Neural crest cell (in vitro differentiated cells): Measurements from ENCODE around the gene CREG2. TPM values are rescaled to one million over a fixed set of nuclear protein-coding genes. Genes with fewer than 3 reads are reported as not detected.

Experiments used
- DNase-seq: peaks from one replicate; pipeline ENCODE4 v3.0.0; 2021; ENCODE audit warnings: low read depth, mixed read lengths, low spot score
- H3K27ac Mint-ChIP-seq: one replicate; pipeline ENCODE4 v1.8.0; 2021; ENCODE audit warnings: mild to moderate bottlenecking, mixed read lengths; ENCODE audit not compliant: unreplicated experiment
- H3K27me3 Mint-ChIP-seq: 2 replicates; pipeline ENCODE4 v1.8.0; 2021; ENCODE audit warnings: low read depth, mild to moderate bottlenecking, mixed read lengths
- H3K36me3 Mint-ChIP-seq: 2 replicates; pipeline ENCODE4 v1.8.0; 2021; ENCODE audit warnings: low read depth, mild to moderate bottlenecking, mixed read lengths
- H3K4me1 Mint-ChIP-seq: 2 replicates; pipeline ENCODE4 v1.8.0; 2021; ENCODE audit warnings: mixed read lengths
- H3K4me3 Mint-ChIP-seq: one replicate; pipeline ENCODE4 v1.8.0; 2021; ENCODE audit warnings: mild to moderate bottlenecking, mixed read lengths
- H3K9me3 Mint-ChIP-seq: 2 replicates; pipeline ENCODE4 v1.8.0; 2021; ENCODE audit warnings: mixed read lengths
- total RNA-seq: library from RNA; stranded (reverse); gene quantifications from 2 replicates; pipeline ENCODE4 v1.2.1, GENCODE V29; 2021
- TF ChIP-seq, protein P1 (sequence below): fragments of 200-600 bp; sonication (generic); conservative IDR thresholded peaks from 2 replicates; pipeline ENCODE4 v1.5.0; 2021; ENCODE audit warnings: antibody characterized with exemption, mild to moderate bottlenecking

The CREG2 gene
- total RNA-seq, 1 donor from 2014 or later: 0.63 TPM

DNA sequence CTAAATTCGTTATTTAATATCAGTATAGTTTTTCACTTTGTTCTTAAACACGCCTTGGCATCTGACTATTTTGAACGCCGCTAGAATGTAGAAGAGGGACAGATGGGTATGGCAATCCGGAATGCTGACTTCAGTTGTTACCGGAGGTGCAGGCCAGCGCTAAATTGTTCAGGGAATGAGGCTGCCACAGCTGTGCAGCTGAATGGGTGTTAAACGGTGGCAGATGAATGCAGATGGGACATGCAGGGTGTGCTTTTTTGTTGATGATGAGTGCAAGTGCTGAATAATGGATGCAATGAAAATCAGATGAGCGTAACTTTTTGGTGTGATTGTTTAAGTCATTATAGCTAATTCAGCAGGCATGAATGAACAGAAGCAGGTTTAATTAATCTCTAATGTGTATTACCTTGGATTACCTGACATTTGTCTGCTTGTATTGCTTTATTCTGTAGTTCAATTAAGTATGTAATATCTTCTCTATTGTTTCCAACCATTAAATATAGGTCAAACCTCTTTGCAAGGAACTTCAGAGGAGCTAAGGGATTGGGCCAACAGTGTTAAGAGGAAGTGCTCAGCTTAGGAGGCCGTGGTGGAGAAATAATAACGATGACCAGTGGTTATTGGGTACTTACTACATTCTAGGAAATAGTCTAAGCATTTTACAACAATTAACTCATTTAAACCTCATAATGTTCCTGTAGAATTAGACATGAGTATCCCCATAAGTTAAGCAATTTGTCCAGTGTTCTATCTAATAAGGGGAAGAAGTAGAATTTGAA, 11.9 kb upstream of the CREG2 start:
- peaks cover 47% of the 10 kb centered on the region for H3K27me3 Mint-ChIP-seq
- H3K36me3 Mint-ChIP-seq: no peaks in the 10 kb centered on the region
- TF ChIP-seq, protein P1, sequence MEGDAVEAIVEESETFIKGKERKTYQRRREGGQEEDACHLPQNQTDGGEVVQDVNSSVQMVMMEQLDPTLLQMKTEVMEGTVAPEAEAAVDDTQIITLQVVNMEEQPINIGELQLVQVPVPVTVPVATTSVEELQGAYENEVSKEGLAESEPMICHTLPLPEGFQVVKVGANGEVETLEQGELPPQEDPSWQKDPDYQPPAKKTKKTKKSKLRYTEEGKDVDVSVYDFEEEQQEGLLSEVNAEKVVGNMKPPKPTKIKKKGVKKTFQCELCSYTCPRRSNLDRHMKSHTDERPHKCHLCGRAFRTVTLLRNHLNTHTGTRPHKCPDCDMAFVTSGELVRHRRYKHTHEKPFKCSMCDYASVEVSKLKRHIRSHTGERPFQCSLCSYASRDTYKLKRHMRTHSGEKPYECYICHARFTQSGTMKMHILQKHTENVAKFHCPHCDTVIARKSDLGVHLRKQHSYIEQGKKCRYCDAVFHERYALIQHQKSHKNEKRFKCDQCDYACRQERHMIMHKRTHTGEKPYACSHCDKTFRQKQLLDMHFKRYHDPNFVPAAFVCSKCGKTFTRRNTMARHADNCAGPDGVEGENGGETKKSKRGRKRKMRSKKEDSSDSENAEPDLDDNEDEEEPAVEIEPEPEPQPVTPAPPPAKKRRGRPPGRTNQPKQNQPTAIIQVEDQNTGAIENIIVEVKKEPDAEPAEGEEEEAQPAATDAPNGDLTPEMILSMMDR: no peak
- peak overlapping the region; percentile 78 for H3K27ac Mint-ChIP-seq
- peaks cover 18% of the 10 kb centered on the region for H3K4me1 Mint-ChIP-seq
- no peak for DNase-seq
- H3K4me3 Mint-ChIP-seq: no peak overlapping the region
- no peaks in the 10 kb centered on the region for H3K9me3 Mint-ChIP-seq

- TF ChIP-seq, protein P1: no peak
- H3K27ac Mint-ChIP-seq: no peak overlapping the region
- H3K9me3 Mint-ChIP-seq: no peaks in the 10 kb centered on the region
- H3K4me1 Mint-ChIP-seq: peaks cover 12% of the 10 kb centered on the region
- DNase-seq: no peak
- H3K36me3 Mint-ChIP-seq: no peaks in the 10 kb centered on the region
- peaks cover 52% of the 10 kb centered on the region for H3K27me3 Mint-ChIP-seq
- H3K4me3 Mint-ChIP-seq: no peak overlapping the region
Observed at GRCh38 chr2:101398116-101398821, 11.0 kb upstream of the CREG2 start.

DNA sequence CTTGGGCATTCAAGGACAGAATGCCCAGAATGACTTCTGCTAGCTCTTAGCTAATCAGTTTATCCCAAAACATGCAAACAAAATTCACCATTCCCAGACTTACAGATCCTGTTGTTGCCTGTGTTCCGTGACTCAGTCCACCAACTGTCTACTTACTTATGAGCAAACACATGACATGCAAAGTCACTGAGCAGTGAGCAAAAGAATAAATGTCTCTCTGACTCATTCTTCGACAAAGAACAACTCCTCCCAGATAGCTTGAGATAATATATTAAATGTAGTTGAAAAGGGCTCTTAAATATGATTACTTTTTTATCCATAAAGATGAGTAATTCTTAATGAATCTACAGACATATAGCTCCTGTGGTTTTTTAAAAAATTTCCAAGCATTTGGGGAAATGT, 9.0 kb upstream of the CREG2 start:
- no peak overlapping the region for H3K4me3 Mint-ChIP-seq
- DNase-seq: no peak
- H3K36me3 Mint-ChIP-seq: no peaks in the 10 kb centered on the region
- peaks cover 63% of the 10 kb centered on the region for H3K27me3 Mint-ChIP-seq
- H3K9me3 Mint-ChIP-seq: no peaks in the 10 kb centered on the region
- no peak overlapping the region for H3K27ac Mint-ChIP-seq
- peaks cover 12% of the 10 kb centered on the region for H3K4me1 Mint-ChIP-seq
- TF ChIP-seq, protein P1: no peak

- H3K27ac Mint-ChIP-seq: no peak overlapping the region
- TF ChIP-seq, protein P1: no peak
- no peak for DNase-seq
- no peaks in the 10 kb centered on the region for H3K9me3 Mint-ChIP-seq
- peaks cover 12% of the 10 kb centered on the region for H3K4me1 Mint-ChIP-seq
- H3K27me3 Mint-ChIP-seq: peaks cover 63% of the 10 kb centered on the region
- no peaks in the 10 kb centered on the region for H3K36me3 Mint-ChIP-seq
- H3K4me3 Mint-ChIP-seq: no peak overlapping the region
Observed at GRCh38 chr2:101395545-101396315, 8.4 kb upstream of the CREG2 start.

- Mint-ChIP-seq H3K36me3 (no peaks in the 10 kb centered on the region), H3K27me3 (peaks cover 81% of the 10 kb centered on the region), H3K4me3 (peak overlapping the region; percentile 72), H3K4me1 (peaks cover 4% of the 10 kb centered on the region), H3K9me3 (no peaks in the 10 kb centered on the region), H3K27ac (no peak overlapping the region)
- DNase-seq: no peak
- TF ChIP-seq, protein P1: no peak
Observed at GRCh38 chr2:101388232-101388631, 929 bp upstream of the CREG2 start.
